Astrocyte of the cerebellum (primary cell): ENCODE results near the gene UBAP1L.
"Not testable (repeated sequence)": the region's sequence is repeated elsewhere in the genome, so short reads cannot be mapped to it uniquely, and the experiment has no call there.

Experiments used
- DNase-seq: peaks from one replicate; pipeline ENCODE4 v3.0.0-alpha.2; 2011; ENCODE audit warnings: low read depth
- H3K4me3 ChIP-seq: 2 replicates; pipeline ENCODE4 v1.5.1; 2011; ENCODE audit warnings: mild to moderate bottlenecking, low read depth, low read length, moderate library complexity
- CTCF ChIP-seq: IDR thresholded peaks from 2 replicates; pipeline ENCODE4 v1.5.1; 2012; ENCODE audit warnings: low read length, low read depth, moderate library complexity, mild to moderate bottlenecking; ENCODE audit errors: missing control alignments
- in situ Hi-C: cut with HindIII; loops from 2 replicates; pipeline ENCODE4 v1.10.0; 2017; ENCODE audit warnings: low sequenced_read_pairs

Gene UBAP1L

GRCh38 chr15:65044724-65045481 is 70.1 kb downstream of the UBAP1L start, which contains the start of gene SLC51B:
Gene SLC51B, plus strand, starts transcription at chr15:65045387. Its CDS starts 4,618 bp downstream, at chr15:65050005.
- no peak for DNase-seq
- no peak for TF ChIP-seq CTCF
- in situ Hi-C loops, result no loop called here
- no peak within 1 kb of the TSS for H3K4me3 ChIP-seq

GRCh38 chr15:65044218-65044617 is 70.8 kb downstream of the UBAP1L start:
- H3K4me3 ChIP-seq, DNase-seq, in situ Hi-C loops: not testable (repeated sequence)

- no peak for TF ChIP-seq CTCF
- DNase-seq, result no peak
- no peak overlapping the region for H3K4me3 ChIP-seq
- in situ Hi-C loops, result no loop called here
These were observed 72.1 kb downstream of the UBAP1L start for GRCh38 chr15:65042776-65043327.
